Tibial artery (tissue), 4 donors: ENCODE data around the gene PLA2G2F.

Experiments used
- DNase-seq, 2 donors: peaks; one replicate each; pipeline ENCODE4 v3.0.0-alpha.2; 2019
- H3K27ac ChIP-seq, 2 donors: fragments of 200-600 bp; sonication (generic) in 1 of 2; 1 replicate in 1 of 2; 2 replicates in 1 of 2; pipeline ENCODE4 v1.5.1; 2018 to 2019; ENCODE audit warnings: mild to moderate bottlenecking in 1 of 2
- H3K27me3 ChIP-seq, 2 donors: fragments of 200-600 bp; sonication (generic) in 1 of 2; one replicate each; pipeline versions ENCODE4 v1.5.1 to v1.6.0; 2016 to 2019
- H3K36me3 ChIP-seq, 3 donors: fragments of 200-600 bp; sonication (generic) in 2 of 3; one replicate each; pipeline ENCODE4 v1.5.1; 2016 to 2019; ENCODE audit warnings: mild to moderate bottlenecking in 2 of 3
- H3K4me1 ChIP-seq, 4 donors: fragments of 200-600 bp; sonication (generic) in 2 of 4; 1 replicate in 3 of 4; 2 replicates in 1 of 4; pipeline ENCODE4 v1.5.1; 2016 to 2019
- H3K4me3 ChIP-seq, 2 donors: fragments of 200-600 bp; sonication (generic) in 1 of 2; 1 replicate in 1 of 2; 2 replicates in 1 of 2; pipeline ENCODE4 v1.5.1; 2018 to 2019; ENCODE audit warnings: mild to moderate bottlenecking in 2 of 2
- H3K9me3 ChIP-seq, 3 donors: fragments of 200-600 bp; sonication (generic) in 1 of 3; one replicate each; pipeline ENCODE4 v1.5.1; 2016 to 2019
- intact Hi-C: fragments of 100-400 bp; cut with DNase I; formaldehyde crosslinking; loops from one replicate; pipeline ENCODE4 v1.15.0; 2023; ENCODE audit warnings: low total_unique reads
- TF ChIP-seq, protein P1 (sequence below), 2 experiments: fragments of 200-600 bp in 1 of 2; fragments of 450-650 bp in 1 of 2; IDR thresholded peaks; one replicate each; pipeline ENCODE4 v1.5.1; 2017 to 2019; ENCODE audit warnings: antibody characterized with exemption in 2 of 2, mild to moderate bottlenecking in 1 of 2, moderate library complexity in 1 of 2

PLA2G2F gene

GRCh38 chr1:20150326-20150705 is 11.2 kb downstream of the PLA2G2F start:
- Histone ChIP-seq H3K9me3 (no peaks in the 10 kb centered on the region), H3K27me3 (peaks cover 0 to 42% of the 10 kb centered on the region in 2 donors), H3K36me3 (no peaks in the 10 kb centered on the region), H3K4me3 (no peak overlapping the region), H3K4me1 (peaks cover 0 to 14% (median 8%) of the 10 kb centered on the region in 4 donors), H3K27ac (no peak overlapping the region)
- DNase-seq, result no peak
- TF ChIP-seq, protein P1, sequence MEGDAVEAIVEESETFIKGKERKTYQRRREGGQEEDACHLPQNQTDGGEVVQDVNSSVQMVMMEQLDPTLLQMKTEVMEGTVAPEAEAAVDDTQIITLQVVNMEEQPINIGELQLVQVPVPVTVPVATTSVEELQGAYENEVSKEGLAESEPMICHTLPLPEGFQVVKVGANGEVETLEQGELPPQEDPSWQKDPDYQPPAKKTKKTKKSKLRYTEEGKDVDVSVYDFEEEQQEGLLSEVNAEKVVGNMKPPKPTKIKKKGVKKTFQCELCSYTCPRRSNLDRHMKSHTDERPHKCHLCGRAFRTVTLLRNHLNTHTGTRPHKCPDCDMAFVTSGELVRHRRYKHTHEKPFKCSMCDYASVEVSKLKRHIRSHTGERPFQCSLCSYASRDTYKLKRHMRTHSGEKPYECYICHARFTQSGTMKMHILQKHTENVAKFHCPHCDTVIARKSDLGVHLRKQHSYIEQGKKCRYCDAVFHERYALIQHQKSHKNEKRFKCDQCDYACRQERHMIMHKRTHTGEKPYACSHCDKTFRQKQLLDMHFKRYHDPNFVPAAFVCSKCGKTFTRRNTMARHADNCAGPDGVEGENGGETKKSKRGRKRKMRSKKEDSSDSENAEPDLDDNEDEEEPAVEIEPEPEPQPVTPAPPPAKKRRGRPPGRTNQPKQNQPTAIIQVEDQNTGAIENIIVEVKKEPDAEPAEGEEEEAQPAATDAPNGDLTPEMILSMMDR (IDR thresholded peaks at IDR 0.05), result no peak
- intact Hi-C loops, result loop anchor here (5.0 kb wide), 1 partner anchor 173 kb away; the partner anchor contains the start of gene PLA2G2A

GRCh38 chr1:20150969-20151368 is 11.8 kb downstream of the PLA2G2F start:
- TF ChIP-seq, protein P1 (IDR thresholded peaks at IDR 0.05), result no peak
- intact Hi-C loops, result loop anchor here (5.0 kb wide), 1 partner anchor 174 kb away; the partner anchor contains the start of gene PLA2G2A

DNA sequence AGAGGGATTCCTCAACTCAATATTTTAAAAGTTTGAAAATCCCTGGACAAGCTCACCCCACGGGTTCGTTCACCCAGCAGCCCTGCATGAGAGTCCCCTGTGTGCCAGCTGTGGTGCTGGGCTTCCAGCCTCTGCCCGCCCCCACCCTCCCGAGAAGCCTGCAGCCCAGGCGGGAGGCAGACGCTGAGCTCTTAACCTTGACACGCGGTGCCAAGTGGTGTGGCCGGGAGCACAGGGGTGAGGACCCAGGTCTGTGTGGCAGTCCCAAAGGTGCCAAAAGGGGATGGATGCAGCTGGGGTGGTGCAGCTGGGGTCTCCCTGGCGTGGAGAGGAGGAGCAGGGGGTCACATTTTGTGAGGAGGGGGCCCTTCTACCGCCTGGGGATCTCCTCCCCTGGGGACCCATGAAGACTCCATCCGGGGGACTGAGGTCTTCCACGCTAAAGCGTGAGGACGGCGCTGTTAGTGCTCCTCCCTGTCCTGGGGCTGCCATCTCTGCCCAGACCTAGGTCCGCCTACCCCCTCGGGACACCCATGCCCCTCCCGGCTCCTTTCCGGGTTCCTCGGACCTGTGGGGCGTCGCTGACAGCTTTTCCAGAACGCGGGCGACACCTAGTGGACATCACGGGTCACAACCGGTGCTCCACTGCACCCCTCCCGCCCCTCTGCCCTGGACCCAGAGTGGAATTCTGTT is 12.9 kb downstream of the PLA2G2F start:
- Histone ChIP-seq H3K27ac (no peak overlapping the region), H3K27me3 (peaks cover 0 to 42% of the 10 kb centered on the region in 2 donors), H3K4me3 (peak overlapping the region in 1 of 2 donors; percentile 36), H3K36me3 (no peaks in the 10 kb centered on the region), H3K4me1 (peaks cover 0 to 14% (median 8%) of the 10 kb centered on the region in 4 donors), H3K9me3 (no peaks in the 10 kb centered on the region)
- DNase-seq, result peak; percentile 74 to 81
- intact Hi-C loops, result loop anchor here (1.0 to 5.0 kb wide), 2 partner anchors 175 to 233 kb away; partner anchors contain the start of gene PLA2G2A
- TF ChIP-seq, protein P1 (IDR thresholded peaks at IDR 0.05), result peak; percentile 90 to 92

More at GRCh38 chr1:20150969-20151368, 11.8 kb downstream of the PLA2G2F start:
- peaks cover 0 to 42% of the 10 kb centered on the region in 2 donors for H3K27me3 ChIP-seq
- H3K4me3 ChIP-seq, result no peak overlapping the region
- H3K4me1 ChIP-seq, result peaks cover 0 to 14% (median 8%) of the 10 kb centered on the region in 4 donors
- DNase-seq, result no peak
- no peak overlapping the region for H3K27ac ChIP-seq
- no peaks in the 10 kb centered on the region for H3K9me3 ChIP-seq
- H3K36me3 ChIP-seq, result no peaks in the 10 kb centered on the region

- DNase-seq, result no peak
- Histone ChIP-seq H3K27me3 (peaks cover 0 to 42% of the 10 kb centered on the region in 2 donors), H3K4me1 (peaks cover 0 to 14% (median 8%) of the 10 kb centered on the region in 4 donors), H3K36me3 (no peaks in the 10 kb centered on the region), H3K9me3 (peaks cover 0 to 1% (median 0%) of the 10 kb centered on the region in 3 donors), H3K27ac (no peak overlapping the region), H3K4me3 (peak overlapping the region in 1 of 2 donors; percentile 36)
- intact Hi-C loops, result loop anchor here (1.0 to 5.0 kb wide), 2 partner anchors 175 to 233 kb away; partner anchors contain the start of gene PLA2G2A
- TF ChIP-seq, protein P1 (IDR thresholded peaks at IDR 0.05), result no peak
Measured at GRCh38 chr1:20152599-20152930, 13.4 kb downstream of the PLA2G2F start.

DNA sequence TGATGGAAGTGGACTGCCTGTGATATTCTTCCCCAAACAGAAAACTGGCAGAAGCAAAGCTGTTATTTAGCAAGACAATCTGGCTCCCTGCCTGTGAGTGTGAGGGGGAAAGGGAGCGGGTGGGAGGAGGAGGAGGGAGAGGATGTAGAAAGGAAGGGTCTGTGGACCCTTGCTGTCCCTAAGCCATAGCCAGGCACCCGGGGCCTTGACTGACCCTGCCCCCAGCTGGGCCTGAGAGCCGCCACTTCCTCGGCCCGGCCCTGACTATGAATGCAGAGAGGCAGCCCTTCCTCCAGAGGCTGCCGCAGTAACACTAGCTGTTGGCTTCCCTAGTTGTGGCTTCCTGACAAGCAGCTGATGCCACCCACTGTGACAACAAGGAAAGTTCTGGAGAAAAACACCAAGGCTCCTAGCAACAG is 13.9 kb downstream of the PLA2G2F start:
- DNase-seq, result peak; percentile 53 to 71
- no peak overlapping the region for H3K4me3 ChIP-seq

More for the DNA sequence above, 13.9 kb downstream of the PLA2G2F start:
- no peaks in the 10 kb centered on the region for H3K36me3 ChIP-seq
- TF ChIP-seq, protein P1 (IDR thresholded peaks at IDR 0.05), result no peak
- H3K9me3 ChIP-seq, result peaks cover 0 to 6% (median 0%) of the 10 kb centered on the region in 3 donors
- H3K4me1 ChIP-seq, result peaks cover 0 to 14% (median 8%) of the 10 kb centered on the region in 4 donors
- H3K27ac ChIP-seq, result no peak overlapping the region
- intact Hi-C loops, result loop anchor here (1.0 to 5.0 kb wide), 2 partner anchors 176 to 234 kb away; partner anchors contain the start of gene PLA2G2A
- peaks cover 0 to 38% of the 10 kb centered on the region in 2 donors for H3K27me3 ChIP-seq
